Endothelial cell of umbilical vein (primary cell): ENCODE results near the gene CEP72. TPM values are rescaled to one million over a fixed set of nuclear protein-coding genes. Genes with fewer than 3 reads are reported as not detected.

Source experiments
- BruUV-seq: library from RNA; stranded (reverse); fragments of 400-500 nt; replicated peaks from 2 replicates; lab custom pipeline; 2021; lab: Mats Ljungman, UMichigan
- CTCF ChIA-PET: fragments of 300-600, 350-600 bp; sonication (Branson Sonifier 250); formaldehyde crosslinking; loops from one replicate; lab custom pipeline; 2021; ENCODE audit warnings: antibody characterized with exemption, inconsistent platforms; lab: Charles Lee
- POLR2A ChIA-PET: fragments of 300-600, 350-600 bp; sonication (Branson Sonifier 250); formaldehyde crosslinking; loops from one replicate; lab custom pipeline; 2021; ENCODE audit warnings: antibody characterized with exemption, inconsistent platforms; lab: Charles Lee
- DNase-seq: peaks from one replicate; pipeline ENCODE4 v3.0.0-alpha.2; 2011; ENCODE audit warnings: low read depth, low spot score
- FAIRE-seq: peaks from 2 replicates; lab custom pipeline; 2011; peaks lifted over from hg19 to GRCh38; lab: Jason Lieb, UNC
- H2AFZ ChIP-seq: 2 replicates; pipeline ENCODE4 v1.6.0; 2012; ENCODE audit warnings: low read depth, low read length, control low read depth, inconsistent platforms
- H3K27ac ChIP-seq: 2 replicates; pipeline ENCODE4 v1.5.1; 2011; ENCODE audit warnings: low read depth, mild to moderate bottlenecking, control low read depth, low read length, moderate library complexity; ENCODE audit not compliant: insufficient read depth
- H3K27me3 ChIP-seq, 2 experiments: 2 replicates each; pipeline versions ENCODE4 v1.6.0 to v1.6.1; 2011; ENCODE audit warnings: low read length in 2 of 2, mixed read lengths in 1 of 2; ENCODE audit not compliant: control insufficient read depth in 2 of 2, insufficient read depth in 2 of 2
- H3K36me3 ChIP-seq, 2 experiments: 2 replicates in 1 of 2; 3 replicates in 1 of 2; pipeline ENCODE4 v1.5.1; 2011; ENCODE audit warnings: low read length in 2 of 2, mild to moderate bottlenecking in 1 of 2, moderate library complexity in 1 of 2; ENCODE audit not compliant: control insufficient read depth in 2 of 2, insufficient read depth in 2 of 2; ENCODE audit errors: extremely low read depth in 1 of 2
- H3K4me1 ChIP-seq: 3 replicates; pipeline ENCODE4 v1.5.1; 2011; ENCODE audit warnings: mild to moderate bottlenecking, low read length; ENCODE audit not compliant: control insufficient read depth, insufficient read depth; ENCODE audit errors: extremely low read depth
- H3K4me2 ChIP-seq: 2 replicates; pipeline ENCODE4 v1.6.1; 2011; ENCODE audit warnings: low read length, control low read depth, mixed read lengths; ENCODE audit not compliant: insufficient read depth
- H3K4me3 ChIP-seq, 3 experiments: fragments of 200-600 bp in 1 of 3; sonication (generic), shearing (Covaris generic) in 1 of 3; replicated peaks in 1 of 3; 2 replicates each; pipeline ENCODE4 v1.5.1; 2011 to 2016; ENCODE audit warnings: control low read depth in 3 of 3, low read length in 3 of 3, mild to moderate bottlenecking in 2 of 3, inconsistent platforms in 1 of 3, low read depth in 1 of 3, moderate library complexity in 1 of 3; ENCODE audit not compliant: insufficient read depth in 1 of 3
- H3K79me2 ChIP-seq: 2 replicates; pipeline ENCODE4 v1.6.0; 2012; ENCODE audit warnings: low read length, inconsistent platforms; ENCODE audit not compliant: control insufficient read depth, insufficient read depth
- H3K9ac ChIP-seq: replicated peaks from 2 replicates; pipeline ENCODE3; 2011; ENCODE audit warnings: low read length, control low read depth; ENCODE audit not compliant: insufficient read depth; ENCODE audit errors: extremely low read depth
- H3K9me1 ChIP-seq: replicated peaks from 3 replicates; pipeline ENCODE4 v1.6.0; 2011; ENCODE audit warnings: mild to moderate bottlenecking, low read length; ENCODE audit not compliant: control insufficient read depth, insufficient read depth; ENCODE audit errors: extremely low read depth
- H3K9me3 ChIP-seq: replicated peaks from 2 replicates; pipeline ENCODE4 v1.5.1; 2012; ENCODE audit warnings: low read length, inconsistent platforms; ENCODE audit not compliant: control insufficient read depth, insufficient read depth
- H4K20me1 ChIP-seq: replicated peaks from 2 replicates; pipeline ENCODE3; 2011; ENCODE audit warnings: mild to moderate bottlenecking, low read length; ENCODE audit not compliant: control insufficient read depth, insufficient read depth; ENCODE audit errors: extremely low read depth
- CTCF ChIP-seq, 2 donors: IDR thresholded peaks; 1 replicate in 1 of 2; 2 replicates in 1 of 2; pipeline ENCODE4 v1.5.1; 2011; ENCODE audit warnings: low read length in 2 of 2, mild to moderate bottlenecking in 2 of 2, moderate library complexity in 2 of 2, control low read depth in 1 of 2, inconsistent platforms in 1 of 2, low read depth in 1 of 2; ENCODE audit not compliant: insufficient read depth in 1 of 2; ENCODE audit errors: extremely low read depth in 1 of 2
- EZH2 ChIP-seq: IDR thresholded peaks from 2 replicates; pipeline ENCODE4 v1.6.1; 2012; ENCODE audit warnings: borderline replicate concordance, low read depth, mild to moderate bottlenecking, moderate library complexity, low read length, inconsistent platforms; ENCODE audit not compliant: severe bottlenecking
- FOS ChIP-seq: IDR thresholded peaks from 2 replicates; pipeline ENCODE4 v1.6.1; 2011; ENCODE audit warnings: mild to moderate bottlenecking, low read length, moderate library complexity, borderline replicate concordance; ENCODE audit not compliant: insufficient read depth
- GATA2 ChIP-seq: IDR thresholded peaks from 2 replicates; pipeline ENCODE4 v1.7.0; 2011; ENCODE audit warnings: low read depth, mild to moderate bottlenecking, moderate library complexity, mixed read lengths, low read length; ENCODE audit not compliant: insufficient read length, insufficient read depth
- JUN ChIP-seq: IDR thresholded peaks from 2 replicates; pipeline ENCODE4 v1.6.1; 2011; ENCODE audit warnings: borderline replicate concordance, low read depth; ENCODE audit not compliant: insufficient read length, insufficient read depth
- MAX ChIP-seq: IDR thresholded peaks from 2 replicates; pipeline ENCODE4 v1.6.1; 2011; ENCODE audit not compliant: insufficient read depth, insufficient read length
- MYC ChIP-seq: IDR thresholded peaks from one replicate; pipeline ENCODE4 v1.6.1; 2011; ENCODE audit warnings: mild to moderate bottlenecking, low read depth, low read length
- POLR2A ChIP-seq: IDR thresholded peaks from 2 replicates; pipeline ENCODE4 v1.6.1; 2012; ENCODE audit warnings: low read depth, mild to moderate bottlenecking, control low read depth, low read length
- POLR2AphosphoS5 ChIP-seq: IDR thresholded peaks from 2 replicates; pipeline ENCODE4 v1.6.1; 2012; ENCODE audit warnings: low read depth, mild to moderate bottlenecking, control low read depth, low read length, moderate library complexity; ENCODE audit not compliant: insufficient read depth
- dilution Hi-C: fragments of 300-500 bp; cut with MboI; formaldehyde crosslinking; loops from one replicate; pipeline ENCODE4 v1.15.0; 2019; ENCODE audit warnings: low sequenced_read_pairs; ENCODE audit not compliant: extremely low pct_ligation_motif_present
- intact Hi-C: fragments of 100-400 bp; cut with micrococcal nuclease; formaldehyde crosslinking; loops from one replicate; pipeline ENCODE4 v1.10.0; 2022
- polyA plus RNA-seq, 4 experiments: library from polyadenylated mRNA; depleted of rRNA in 3 of 4; stranded (reverse) in 3 of 4; unstranded in 1 of 4; fragments of >200 nt; gene quantifications; 2 replicates each; pipeline versions ENCODE4 v1.2.1 to v1.2.3, GENCODE V29; 2011 to 2012; ENCODE audit warnings: missing spikeins in 1 of 4
- total RNA-seq: library from RNA; stranded (reverse); gene quantifications from 2 replicates; pipeline ENCODE4 v1.2.3, GENCODE V29; 2021

The CEP72 gene
- total and polyA plus RNA-seq, 2 donors (not counting 3 experiments of a cell fraction or from before 2014, with no cell fraction given): 2.9 to 9.5 TPM

GRCh38 chr5:588406-588995, 23.6 kb upstream of the CEP72 start:
- H3K27me3 ChIP-seq: peaks cover 0 to 3% of the 10 kb centered on the region in 2 experiments
- no peak for FAIRE-seq
- H4K20me1 ChIP-seq: no peaks in the 10 kb centered on the region
- CTCF ChIA-PET: no interaction called here
- H3K9me1 ChIP-seq: no peaks in the 10 kb centered on the region
- H3K27ac ChIP-seq: no peak overlapping the region
- POLR2A ChIA-PET: no interaction called here
- no peaks in the 10 kb centered on the region for H3K79me2 ChIP-seq
- TF ChIP-seq POLR2AphosphoS5: no peak
- TF ChIP-seq CTCF (IDR thresholded peaks at IDR 0.05; ENCODE audit: extremely low read depth in 1 of 2, insufficient read depth in 1 of 2, low read depth in 1 of 2, low read length in 2 of 2): no peak
- no peaks in the 10 kb centered on the region for H3K4me1 ChIP-seq
- H3K9me3 ChIP-seq: no peaks in the 10 kb centered on the region
- intact Hi-C loops: no loop called here
- no TSS peak for BruUV-seq
- no peaks in the 10 kb centered on the region for H3K36me3 ChIP-seq
- H3K9ac ChIP-seq: no peak overlapping the region
- H3K4me2 ChIP-seq: no peak overlapping the region
- no peak for DNase-seq
- dilution Hi-C loops: no loop called here
- H2AFZ ChIP-seq: no peak overlapping the region
- H3K4me3 ChIP-seq: no peak overlapping the region

- no peak for FAIRE-seq
- no peaks in the 10 kb centered on the region for H3K4me1 ChIP-seq
- intact Hi-C loops (no loop called here), dilution Hi-C loops (no loop called here)
- no peak overlapping the region for H3K27ac ChIP-seq
- H2AFZ ChIP-seq: no peak overlapping the region
- H3K36me3 ChIP-seq: no peaks in the 10 kb centered on the region
- no peak overlapping the region for H3K4me2 ChIP-seq
- BruUV-seq: no TSS peak
- DNase-seq: no peak
- no peak for TF ChIP-seq POLR2AphosphoS5
- no peak for TF ChIP-seq MAX
- no peak for TF ChIP-seq GATA2
- TF ChIP-seq FOS: no peak
- no peak for TF ChIP-seq JUN
- TF ChIP-seq MYC: no peak
- TF ChIP-seq EZH2: no peak
- no peak for TF ChIP-seq POLR2A
- TF ChIP-seq CTCF (IDR thresholded peaks at IDR 0.05; ENCODE audit: extremely low read depth in 1 of 2, insufficient read depth in 1 of 2, low read depth in 1 of 2, low read length in 2 of 2): no peak
- no peaks in the 10 kb centered on the region for H4K20me1 ChIP-seq
- H3K9me1 ChIP-seq: no peaks in the 10 kb centered on the region
- peaks cover 2 to 3% of the 10 kb centered on the region in 2 experiments for H3K27me3 ChIP-seq
- ChIA-PET POLR2A (no interaction called here), CTCF (no interaction called here)
- H3K79me2 ChIP-seq: no peaks in the 10 kb centered on the region
- no peak overlapping the region for H3K9ac ChIP-seq
- H3K9me3 ChIP-seq: no peaks in the 10 kb centered on the region
- H3K4me3 ChIP-seq: no peak overlapping the region
Measured at GRCh38 chr5:589173-589572, 23.0 kb upstream of the CEP72 start.
